ENCODE results near the gene ZNF740. TPM values are rescaled to one million over a fixed set of nuclear protein-coding genes. Genes with fewer than 3 reads are reported as not detected.
"Not testable (repeated sequence)": the region's sequence is repeated elsewhere in the genome, so short reads cannot be mapped to it uniquely, and the experiment has no call there.

Gene ZNF740
- total RNA-seq, 3 donors from 2014 or later (not counting 1 experiment from before 2014, with no cell fraction given) = 37.1 to 65.9 (median 45.3) TPM

GRCh38 chr12:53174881-53175491 lies 5.5 kb upstream of the ZNF740 start:
- DNase-seq (peak in 1 of 2 donors; percentile 31), ATAC-seq (no peak)
- Mint-ChIP-seq H3K4me1 (peaks cover 11% of the 10 kb centered on the region in 2 donors), H3K27me3 (ENCODE audit: low read depth in 2 of 2) (no peaks in the 10 kb centered on the region), H3K27ac (no peak overlapping the region), H3K9me3 (no peaks in the 10 kb centered on the region), H3K36me3 (peaks cover 8% of the 10 kb centered on the region), H3K4me3 (no peak overlapping the region)
- Histone ChIP-seq H3K27ac (ENCODE audit: low read length) (no peak overlapping the region), H3K27me3 (ENCODE audit: control insufficient read depth, insufficient read depth, low read length) (no peaks in the 10 kb centered on the region), H3K4me3 (ENCODE audit: low read length) (no peak overlapping the region), H3K9me3 (ENCODE audit: control insufficient read depth, insufficient read depth, low read length) (no peaks in the 10 kb centered on the region), H3K4me1 (ENCODE audit: control insufficient read depth, insufficient read depth, low read length) (peaks cover 5% of the 10 kb centered on the region), H3K36me3 (ENCODE audit: control insufficient read depth, insufficient read depth, low read length) (peaks cover 3% of the 10 kb centered on the region)
- TF ChIP-seq CTCF (IDR thresholded peaks at IDR 0.05) = no peak
- intact Hi-C loops (cut with micrococcal nuclease) = no loop called here
- 86% methylated on average over 4 of the region's 4 CpGs for WGBS (ENCODE audit: insufficient coverage)

- 96% methylated on average over 2 of the region's 3 CpGs for WGBS (ENCODE audit: insufficient coverage)
Measured at GRCh38 chr12:53176750-53177149, 3.8 kb upstream of the ZNF740 start.

GRCh38 chr12:53177447-53177846 lies 3.1 kb upstream of the ZNF740 start:
- H3K27me3 Mint-ChIP-seq (ENCODE audit: low read depth in 2 of 2); H3K27ac ChIP-seq (ENCODE audit: low read length); H3K27ac Mint-ChIP-seq; DNase-seq; H3K9me3 Mint-ChIP-seq; ATAC-seq; H3K27me3 ChIP-seq (ENCODE audit: control insufficient read depth, insufficient read depth, low read length); H3K9me3 ChIP-seq (ENCODE audit: control insufficient read depth, insufficient read depth, low read length); H3K4me3 ChIP-seq (ENCODE audit: low read length); H3K36me3 Mint-ChIP-seq; H3K4me3 Mint-ChIP-seq; H3K36me3 ChIP-seq (ENCODE audit: control insufficient read depth, insufficient read depth, low read length); intact Hi-C loops (cut with micrococcal nuclease): not testable (repeated sequence)
- peaks cover 27 to 32% of the 10 kb centered on the region in 2 donors for H3K4me1 Mint-ChIP-seq
- peaks cover 20% of the 10 kb centered on the region for H3K4me1 ChIP-seq (ENCODE audit: control insufficient read depth, insufficient read depth, low read length)
- 92% methylated on average over 6 of the region's 6 CpGs for WGBS (ENCODE audit: insufficient coverage)

More at GRCh38 chr12:53176750-53177149, 3.8 kb upstream of the ZNF740 start:
- H3K27ac ChIP-seq (ENCODE audit: low read length) = no peak overlapping the region
- Mint-ChIP-seq H3K27me3 (ENCODE audit: low read depth in 2 of 2) (no peaks in the 10 kb centered on the region), H3K9me3 (no peaks in the 10 kb centered on the region), H3K27ac (no peak overlapping the region), H3K4me1 (peaks cover 21 to 25% of the 10 kb centered on the region in 2 donors), H3K4me3 (no peak overlapping the region), H3K36me3 (peaks cover 5% of the 10 kb centered on the region)
- no peak for TF ChIP-seq CTCF (IDR thresholded peaks at IDR 0.05)
- no peaks in the 10 kb centered on the region for H3K27me3 ChIP-seq (ENCODE audit: control insufficient read depth, insufficient read depth, low read length)
- H3K36me3 ChIP-seq (ENCODE audit: control insufficient read depth, insufficient read depth, low read length) = no peaks in the 10 kb centered on the region
- no peak overlapping the region for H3K4me3 ChIP-seq (ENCODE audit: low read length)
- DNase-seq (no peak), ATAC-seq (no peak)
- H3K4me1 ChIP-seq (ENCODE audit: control insufficient read depth, insufficient read depth, low read length) = peaks cover 13% of the 10 kb centered on the region
- H3K9me3 ChIP-seq (ENCODE audit: control insufficient read depth, insufficient read depth, low read length) = no peaks in the 10 kb centered on the region
- intact Hi-C loops (cut with micrococcal nuclease) = no loop called here

- H3K4me3 ChIP-seq (ENCODE audit: low read length); H3K36me3 Mint-ChIP-seq; H3K27ac ChIP-seq (ENCODE audit: low read length); H3K27me3 Mint-ChIP-seq (ENCODE audit: low read depth in 2 of 2); ATAC-seq; H3K27me3 ChIP-seq (ENCODE audit: control insufficient read depth, insufficient read depth, low read length); DNase-seq; H3K9me3 ChIP-seq (ENCODE audit: control insufficient read depth, insufficient read depth, low read length); H3K9me3 Mint-ChIP-seq; intact Hi-C loops (cut with micrococcal nuclease): not testable (repeated sequence)
- Histone ChIP-seq H3K36me3 (ENCODE audit: control insufficient read depth, insufficient read depth, low read length) (peaks cover 14% of the 10 kb centered on the region), H3K4me1 (ENCODE audit: control insufficient read depth, insufficient read depth, low read length) (peaks cover 20% of the 10 kb centered on the region)
- peak overlapping the region; percentile 89 for H3K4me3 Mint-ChIP-seq
- peaks cover 34 to 43% of the 10 kb centered on the region in 2 donors for H3K4me1 Mint-ChIP-seq
- WGBS (ENCODE audit: insufficient coverage) = 95% methylated on average over 14 of the region's 14 CpGs
- H3K27ac Mint-ChIP-seq = peak overlapping the region; percentile 93 to 97
Measured at GRCh38 chr12:53178803-53179202, 1.7 kb upstream of the ZNF740 start.

Measured in natural killer cell (primary cell).